HG03039 (cell line): ENCODE measurements around the gene TNFRSF6B.

Source experiments
- ATAC-seq: cut with Tn5 transposase; IDR thresholded peaks from one replicate; pipeline ENCODE4 v1.9.1; 2021; ENCODE audit warnings: mild to moderate bottlenecking, moderate library complexity; ENCODE audit not compliant: unreplicated experiment

TNFRSF6B gene

GRCh38 chr20:63746751-63747315, 50.4 kb downstream of the TNFRSF6B start:
- ATAC-seq = no peak

- no peak for ATAC-seq
Measured at GRCh38 chr20:63747622-63748069, 51.2 kb downstream of the TNFRSF6B start.
